Measurements from ENCODE around the gene HNF4A. TPM values are rescaled to one million over a fixed set of nuclear protein-coding genes. Genes with fewer than 3 reads are reported as not detected.

The HNF4A gene
- total RNA-seq, 1 donor from 2014 or later, result not detected

GRCh38 chr20:44429017-44429339, 73.5 kb downstream of the HNF4A start:
- Histone ChIP-seq H3K9me3 (no peaks in the 10 kb centered on the region), H3K27me3 (no peaks in the 10 kb centered on the region), H3K27ac (no peak overlapping the region), H3K36me3 (no peaks in the 10 kb centered on the region), H3K4me3 (no peak overlapping the region), H3K4me1 (no peaks in the 10 kb centered on the region)
- DNase-seq (ENCODE audit: extremely low spot score in 2 of 2), result no peak
- intact Hi-C loops (cut with DNase I), result no loop called here
- no peak for TF ChIP-seq POLR2AphosphoS5 (IDR thresholded peaks at IDR 0.05; ENCODE audit: insufficient read depth in 1 of 2, low read depth in 1 of 2)
- no peak for TF ChIP-seq POLR2A (IDR thresholded peaks at IDR 0.05)
- TF ChIP-seq, protein P1, sequence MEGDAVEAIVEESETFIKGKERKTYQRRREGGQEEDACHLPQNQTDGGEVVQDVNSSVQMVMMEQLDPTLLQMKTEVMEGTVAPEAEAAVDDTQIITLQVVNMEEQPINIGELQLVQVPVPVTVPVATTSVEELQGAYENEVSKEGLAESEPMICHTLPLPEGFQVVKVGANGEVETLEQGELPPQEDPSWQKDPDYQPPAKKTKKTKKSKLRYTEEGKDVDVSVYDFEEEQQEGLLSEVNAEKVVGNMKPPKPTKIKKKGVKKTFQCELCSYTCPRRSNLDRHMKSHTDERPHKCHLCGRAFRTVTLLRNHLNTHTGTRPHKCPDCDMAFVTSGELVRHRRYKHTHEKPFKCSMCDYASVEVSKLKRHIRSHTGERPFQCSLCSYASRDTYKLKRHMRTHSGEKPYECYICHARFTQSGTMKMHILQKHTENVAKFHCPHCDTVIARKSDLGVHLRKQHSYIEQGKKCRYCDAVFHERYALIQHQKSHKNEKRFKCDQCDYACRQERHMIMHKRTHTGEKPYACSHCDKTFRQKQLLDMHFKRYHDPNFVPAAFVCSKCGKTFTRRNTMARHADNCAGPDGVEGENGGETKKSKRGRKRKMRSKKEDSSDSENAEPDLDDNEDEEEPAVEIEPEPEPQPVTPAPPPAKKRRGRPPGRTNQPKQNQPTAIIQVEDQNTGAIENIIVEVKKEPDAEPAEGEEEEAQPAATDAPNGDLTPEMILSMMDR (IDR thresholded peaks at IDR 0.05), result no peak

DNA sequence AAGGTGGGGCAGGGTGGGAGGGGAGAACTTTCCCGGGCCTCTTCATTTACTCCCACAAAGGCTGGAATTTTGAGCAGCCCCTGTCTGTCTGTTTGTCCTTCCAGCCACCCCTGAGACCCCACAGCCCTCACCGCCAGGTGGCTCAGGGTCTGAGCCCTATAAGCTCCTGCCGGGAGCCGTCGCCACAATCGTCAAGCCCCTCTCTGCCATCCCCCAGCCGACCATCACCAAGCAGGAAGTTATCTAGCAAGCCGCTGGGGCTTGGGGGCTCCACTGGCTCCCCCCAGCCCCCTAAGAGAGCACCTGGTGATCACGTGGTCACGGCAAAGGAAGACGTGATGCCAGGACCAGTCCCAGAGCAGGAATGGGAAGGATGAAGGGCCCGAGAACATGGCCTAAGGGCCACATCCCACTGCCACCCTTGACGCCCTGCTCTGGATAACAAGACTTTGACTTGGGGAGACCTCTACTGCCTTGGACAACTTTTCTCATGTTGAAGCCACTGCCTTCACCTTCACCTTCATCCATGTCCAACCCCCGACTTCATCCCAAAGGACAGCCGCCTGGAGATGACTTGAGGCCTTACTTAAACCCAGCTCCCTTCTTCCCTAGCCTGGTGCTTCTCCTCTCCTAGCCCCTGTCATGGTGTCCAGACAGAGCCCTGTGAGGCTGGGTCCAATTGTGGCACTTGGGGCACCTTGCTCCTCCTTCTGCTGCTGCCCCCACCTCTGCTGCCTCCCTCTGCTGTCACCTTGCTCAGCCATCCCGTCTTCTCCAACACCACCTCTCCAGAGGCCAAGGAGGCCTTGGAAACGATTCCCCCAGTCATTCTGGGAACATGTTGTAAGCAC, 74.1 kb downstream of the HNF4A start:
- TF ChIP-seq POLR2A (IDR thresholded peaks at IDR 0.05) (no peak), POLR2AphosphoS5 (IDR thresholded peaks at IDR 0.05; ENCODE audit: insufficient read depth in 1 of 2, low read depth in 1 of 2) (no peak)
- TF ChIP-seq, protein P1 (IDR thresholded peaks at IDR 0.05), result no peak
- DNase-seq (ENCODE audit: extremely low spot score in 2 of 2), result no peak
- Histone ChIP-seq H3K27ac (no peak overlapping the region), H3K27me3 (no peaks in the 10 kb centered on the region), H3K4me1 (no peaks in the 10 kb centered on the region), H3K9me3 (no peaks in the 10 kb centered on the region), H3K4me3 (no peak overlapping the region), H3K36me3 (no peaks in the 10 kb centered on the region)
- intact Hi-C loops (cut with DNase I), result no loop called here

DNA sequence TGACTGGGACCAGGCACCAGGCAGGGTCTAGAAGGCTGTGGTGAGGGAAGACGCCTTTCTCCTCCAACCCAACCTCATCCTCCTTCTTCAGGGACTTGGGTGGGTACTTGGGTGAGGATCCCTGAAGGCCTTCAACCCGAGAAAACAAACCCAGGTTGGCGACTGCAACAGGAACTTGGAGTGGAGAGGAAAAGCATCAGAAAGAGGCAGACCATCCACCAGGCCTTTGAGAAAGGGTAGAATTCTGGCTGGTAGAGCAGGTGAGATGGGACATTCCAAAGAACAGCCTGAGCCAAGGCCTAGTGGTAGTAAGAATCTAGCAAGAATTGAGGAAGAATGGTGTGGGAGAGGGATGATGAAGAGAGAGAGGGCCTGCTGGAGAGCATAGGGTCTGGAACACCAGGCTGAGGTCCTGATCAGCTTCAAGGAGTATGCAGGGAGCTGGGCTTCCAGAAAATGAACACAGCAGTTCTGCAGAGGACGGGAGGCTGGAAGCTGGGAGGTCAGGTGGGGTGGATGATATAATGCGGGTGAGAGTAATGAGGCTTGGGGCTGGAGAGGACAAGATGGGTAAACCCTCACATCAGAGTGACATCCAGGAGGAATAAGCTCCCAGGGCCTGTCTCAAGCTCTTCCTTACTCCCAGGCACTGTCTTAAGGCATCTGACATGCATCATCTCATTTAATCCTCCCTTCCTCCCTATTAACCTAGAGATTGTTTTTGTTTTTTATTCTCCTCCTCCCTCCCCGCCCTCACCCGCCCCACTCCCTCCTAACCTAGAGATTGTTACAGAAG, 75.0 kb downstream of the HNF4A start:
- Histone ChIP-seq H3K36me3 (no peaks in the 10 kb centered on the region), H3K9me3 (no peaks in the 10 kb centered on the region), H3K27me3 (no peaks in the 10 kb centered on the region), H3K4me3 (no peak overlapping the region), H3K27ac (no peak overlapping the region), H3K4me1 (no peaks in the 10 kb centered on the region)
- intact Hi-C loops (cut with DNase I), result no loop called here
- TF ChIP-seq, protein P1 (IDR thresholded peaks at IDR 0.05), result no peak
- no peak for TF ChIP-seq POLR2AphosphoS5 (IDR thresholded peaks at IDR 0.05; ENCODE audit: insufficient read depth in 1 of 2, low read depth in 1 of 2)
- no peak for TF ChIP-seq POLR2A (IDR thresholded peaks at IDR 0.05)
- no peak for DNase-seq (ENCODE audit: extremely low spot score in 2 of 2)

GRCh38 chr20:44431118-44431501, 75.6 kb downstream of the HNF4A start:
- Histone ChIP-seq H3K27me3 (no peaks in the 10 kb centered on the region), H3K27ac (no peak overlapping the region), H3K9me3 (no peaks in the 10 kb centered on the region), H3K4me3 (no peak overlapping the region), H3K36me3 (no peaks in the 10 kb centered on the region), H3K4me1 (no peaks in the 10 kb centered on the region)
- DNase-seq (ENCODE audit: extremely low spot score in 2 of 2), result no peak
- intact Hi-C loops (cut with DNase I), result no loop called here
- TF ChIP-seq, protein P1 (IDR thresholded peaks at IDR 0.05), result no peak
- TF ChIP-seq POLR2A (IDR thresholded peaks at IDR 0.05) (no peak), POLR2AphosphoS5 (IDR thresholded peaks at IDR 0.05; ENCODE audit: insufficient read depth in 1 of 2, low read depth in 1 of 2) (no peak)
